Kidney (tissue), 14 donors: ENCODE measurements around the gene PLEKHG3. TPM values are rescaled to one million over a fixed set of nuclear protein-coding genes. Genes with fewer than 3 reads are reported as not detected.
A peak's percentile ranks its signal among the peaks of the same experiment; 100 is the strongest.

Source experiments
- DNase-seq, 5 donors: peaks; one replicate each; pipeline ENCODE4 v3.0.0-alpha.2; 2013 to 2020
- FAIRE-seq: peaks from 2 replicates; lab custom pipeline; 2012; peaks lifted over from hg19 to GRCh38; lab: Jason Lieb, UNC
- H3K27ac ChIP-seq, 2 donors: one replicate each; pipeline ENCODE4 v1.7.0; 2013; ENCODE audit warnings: low read depth in 2 of 2, low read length in 2 of 2, inconsistent platforms in 1 of 2
- H3K27me3 ChIP-seq: one replicate; pipeline ENCODE4 v1.7.1; 2013; ENCODE audit warnings: low read length, inconsistent platforms; ENCODE audit not compliant: control insufficient read depth, insufficient read depth
- H3K36me3 ChIP-seq, 3 donors: one replicate each; pipeline versions ENCODE4 v1.7.0 to v1.7.1; 2013; ENCODE audit warnings: low read length in 3 of 3, control low read depth in 1 of 3, inconsistent platforms in 1 of 3; ENCODE audit not compliant: insufficient read depth in 3 of 3, control insufficient read depth in 2 of 3
- H3K4me1 ChIP-seq, 3 donors: one replicate each; pipeline versions ENCODE4 v1.7.0 to v1.7.1; 2013; ENCODE audit warnings: low read length in 3 of 3, inconsistent platforms in 1 of 3, low read depth in 1 of 3; ENCODE audit not compliant: control insufficient read depth in 2 of 3, insufficient read depth in 2 of 3
- H3K4me3 ChIP-seq, 3 donors: one replicate each; pipeline versions ENCODE4 v1.7.0 to v1.8.1; 2013; ENCODE audit warnings: low read length in 3 of 3, control low read depth in 1 of 3, inconsistent platforms in 1 of 3
- H3K9ac ChIP-seq, 3 donors: one replicate each; pipeline versions ENCODE4 v1.7.0 to v1.7.1; 2013; ENCODE audit warnings: low read length in 3 of 3, control low read depth in 1 of 3, inconsistent platforms in 1 of 3
- H3K9me3 ChIP-seq, 3 donors: one replicate each; pipeline versions ENCODE4 v1.7.0 to v1.7.1; 2013; ENCODE audit warnings: low read length in 3 of 3, control low read depth in 1 of 3, inconsistent platforms in 1 of 3; ENCODE audit not compliant: control insufficient read depth in 2 of 3, insufficient read depth in 1 of 3
- CTCF ChIP-seq: IDR thresholded peaks from 3 replicates; pipeline ENCODE4 v1.5.1; 2012; ENCODE audit warnings: mild to moderate bottlenecking, moderate library complexity, borderline replicate concordance; ENCODE audit not compliant: insufficient read depth; ENCODE audit errors: extremely low read depth
- intact Hi-C: fragments of 100-400 bp; cut with DNase I; formaldehyde crosslinking; loops from one replicate; pipeline ENCODE4 v1.11.1; 2022
- polyA plus RNA-seq: library from polyadenylated mRNA; stranded (reverse); fragments of 350-450 nt; fragmentation: Illumina TruSeq; extraction: RNeasy Lipid Tissue Mini Kit (QIAGEN cat#74804); gene quantifications from one replicate; pipeline ENCODE4 v1.2.3, GENCODE V29; 2014; ENCODE audit warnings: low read depth, low replicate concordance; ENCODE audit not compliant: insufficient read depth
- total RNA-seq: library from RNA; stranded (reverse); fragmentation: NEBNext Ultra II Directional; extraction: Animal tissue kit (Norgen Biotek cat#: 25700); gene quantifications from one replicate; pipeline ENCODE4 v1.2.1, GENCODE V29; 2021
- donor health status: control.
- donor health status: control.
- donor health status: control.
- donor health status: control.
- donor health status: control.
- donor health status: DM: yes; HTN: yes; CAD: no.
- donor health status: Normal renal cell carcinoma (clear cell type).

PLEKHG3 gene
- total and polyA plus RNA-seq, 2 donors from 2014 or later = 51.9 to 127 TPM

DNA sequence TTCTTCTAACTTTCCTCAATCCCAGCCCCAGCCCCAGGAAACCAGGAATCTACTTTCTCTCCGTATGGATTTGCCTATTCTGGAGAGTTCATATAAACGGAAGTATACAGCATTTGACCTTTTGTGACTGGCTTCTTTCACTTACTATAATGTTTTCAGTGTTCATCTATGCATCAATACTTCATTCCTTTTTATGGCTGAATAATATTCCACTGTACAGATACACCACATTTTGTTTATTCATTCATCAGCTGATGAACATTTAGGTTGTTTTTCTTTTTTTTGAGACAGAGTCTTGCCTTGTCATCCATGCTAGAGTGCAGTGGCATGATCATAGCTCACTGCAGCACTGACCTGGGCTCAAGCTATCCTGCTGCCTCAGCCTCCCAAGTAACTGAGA is 3.9 kb upstream of the PLEKHG3 start:
- Histone ChIP-seq H3K27me3 (no peaks in the 10 kb centered on the region), H3K9ac (no peak overlapping the region), H3K4me3 (no peak overlapping the region), H3K9me3 (no peaks in the 10 kb centered on the region), H3K36me3 (no peaks in the 10 kb centered on the region), H3K27ac (no peak overlapping the region), H3K4me1 (peaks cover 3 to 28% (median 23%) of the 10 kb centered on the region in 3 donors)
- intact Hi-C loops = no loop called here
- DNase-seq (no peak), FAIRE-seq (no peak)
- TF ChIP-seq CTCF = no peak

DNA sequence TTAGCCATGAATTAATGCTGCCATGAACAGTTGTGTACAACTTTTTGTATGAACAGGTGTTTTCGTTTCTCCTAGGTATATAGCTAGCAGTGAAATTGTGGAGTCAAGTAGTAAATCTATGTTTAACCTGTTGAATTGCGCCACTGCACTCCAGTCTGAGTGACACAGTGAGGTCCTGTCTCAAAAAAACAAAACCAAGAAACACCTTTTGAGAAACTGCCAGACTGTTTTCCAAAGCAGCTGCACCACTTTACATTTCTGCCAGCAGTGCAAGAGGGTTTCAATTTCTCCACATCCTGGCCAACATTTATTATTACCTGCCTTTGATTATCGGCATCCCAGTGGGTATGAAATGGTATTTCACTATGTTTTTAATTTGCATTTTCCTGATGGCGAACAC is 3.3 kb upstream of the PLEKHG3 start:
- H3K4me3 ChIP-seq = no peak overlapping the region
- H3K27me3 ChIP-seq = no peaks in the 10 kb centered on the region
- no peaks in the 10 kb centered on the region for H3K9me3 ChIP-seq
- intact Hi-C loops = no loop called here
- no peak overlapping the region for H3K9ac ChIP-seq
- no peaks in the 10 kb centered on the region for H3K36me3 ChIP-seq
- DNase-seq (peak in 1 of 5 donors; percentile 9), FAIRE-seq (no peak)
- TF ChIP-seq CTCF = no peak
- H3K4me1 ChIP-seq = peaks cover 3 to 30% (median 24%) of the 10 kb centered on the region in 3 donors
- H3K27ac ChIP-seq = no peak overlapping the region

DNA sequence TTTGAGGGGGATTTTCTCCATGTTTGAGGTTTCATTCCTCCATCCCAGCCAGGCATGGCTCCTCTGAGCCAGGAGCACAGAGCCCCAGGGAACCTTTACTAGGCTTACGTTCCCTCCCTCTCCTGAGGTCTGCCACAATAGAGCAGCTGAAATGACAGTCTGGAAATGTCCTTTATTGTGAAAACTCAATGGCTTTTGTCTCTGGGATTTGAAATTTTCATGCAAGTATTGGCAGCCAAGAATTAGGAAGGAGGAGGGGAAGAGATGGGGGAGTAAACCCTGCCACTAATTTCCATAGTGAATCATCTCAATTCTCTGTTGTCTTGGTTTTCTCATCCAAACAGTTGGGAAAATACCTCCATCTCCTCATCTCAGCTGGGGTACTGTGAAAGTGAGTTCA is 2.6 kb upstream of the PLEKHG3 start:
- Histone ChIP-seq H3K4me3 (no peak overlapping the region), H3K27me3 (no peaks in the 10 kb centered on the region), H3K9ac (no peak overlapping the region), H3K4me1 (peaks cover 3 to 32% (median 24%) of the 10 kb centered on the region in 3 donors), H3K9me3 (no peaks in the 10 kb centered on the region), H3K36me3 (no peaks in the 10 kb centered on the region), H3K27ac (peak overlapping the region in 1 of 2 donors; percentile 5)
- DNase-seq (peak in 1 of 5 donors; percentile 44), FAIRE-seq (no peak)
- TF ChIP-seq CTCF = no peak
- intact Hi-C loops = no loop called here
